WTC11 (cell line): ENCODE measurements around the gene RFX4.

Experiments
- ATF3 ChIP-seq: sonication (generic); formaldehyde crosslinking; conservative IDR thresholded peaks from 2 replicates; pipeline ENCODE4 v1.8.1; 2022; ENCODE audit warnings: mild to moderate bottlenecking, missing genetic modification reagents
- CTCF ChIP-seq: fragments of 200-600 bp; IDR thresholded peaks from 2 replicates; pipeline ENCODE4 v1.8.0; 2022; ENCODE audit warnings: antibody characterized with exemption
- GABPB1 ChIP-seq: sonication (generic); formaldehyde crosslinking; IDR thresholded peaks from 2 replicates; pipeline ENCODE4 v1.8.1; 2023; ENCODE audit warnings: mild to moderate bottlenecking, missing genetic modification reagents
- MAX ChIP-seq: sonication (generic); formaldehyde crosslinking; IDR thresholded peaks from 2 replicates; pipeline ENCODE4 v1.8.0; 2022; ENCODE audit warnings: mild to moderate bottlenecking, missing genetic modification reagents
- SMAD4 ChIP-seq: sonication (generic); formaldehyde crosslinking; IDR thresholded peaks from 2 replicates; pipeline ENCODE4 v1.8.0; 2022; ENCODE audit warnings: mild to moderate bottlenecking, missing genetic modification reagents

DNA sequence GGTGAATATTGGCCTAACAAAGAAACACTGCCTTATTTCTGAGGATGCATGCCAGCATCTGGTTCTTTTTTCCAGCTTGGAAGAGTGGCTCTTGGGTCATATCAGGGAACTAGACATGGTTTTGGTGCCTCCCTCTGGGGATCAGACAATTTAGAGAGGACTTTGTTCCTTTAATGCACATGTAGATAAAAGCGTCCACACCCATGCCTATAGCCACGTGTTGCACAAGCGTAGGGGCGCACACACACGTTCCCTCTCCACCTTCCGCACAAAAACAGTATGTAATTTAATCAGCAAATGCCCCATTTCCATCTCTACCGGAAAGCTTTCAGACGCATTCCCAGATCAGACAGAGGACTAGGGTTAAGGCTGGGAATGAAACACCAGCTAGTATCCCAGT, 130.0 kb downstream of the RFX4 start:
- TF ChIP-seq CTCF (no peak), ATF3 (CRISPR knock-in tag) (no peak), SMAD4 (CRISPR knock-in tag) (no peak), MAX (CRISPR knock-in tag) (no peak), GABPB1 (CRISPR knock-in tag) (no peak)
